HG03558 (cell line): ENCODE results near the gene FAM110A.

Experiments used
- ATAC-seq: cut with Tn5 transposase; IDR thresholded peaks from one replicate; pipeline ENCODE4 v1.9.1; 2021; ENCODE audit warnings: moderate number of reproducible peaks; ENCODE audit not compliant: unreplicated experiment; ENCODE audit errors: extremely low read depth

Gene FAM110A

GRCh38 chr20:869606-870005 is 36.1 kb downstream of the FAM110A start:
- no peak for ATAC-seq

- ATAC-seq: no peak
These were observed 37.2 kb downstream of the FAM110A start for GRCh38 chr20:870758-871157.

- ATAC-seq: no peak
These were observed 37.9 kb downstream of the FAM110A start for GRCh38 chr20:871436-871835.

GRCh38 chr20:871948-872347 is 38.4 kb downstream of the FAM110A start:
- ATAC-seq: no peak

- ATAC-seq: no peak
These were observed 39.5 kb downstream of the FAM110A start for GRCh38 chr20:872855-873520.

GRCh38 chr20:873875-874607 is 40.5 kb downstream of the FAM110A start:
- ATAC-seq: no peak

GRCh38 chr20:875115-875514 is 41.6 kb downstream of the FAM110A start:
- ATAC-seq: no peak

GRCh38 chr20:877814-878213 is 44.3 kb downstream of the FAM110A start:
- ATAC-seq: no peak

- ATAC-seq: no peak
These were observed 45.2 kb downstream of the FAM110A start for GRCh38 chr20:878511-879307.

- no peak for ATAC-seq
These were observed 46.1 kb downstream of the FAM110A start for GRCh38 chr20:879626-880025.

GRCh38 chr20:881051-881782 is 47.7 kb downstream of the FAM110A start:
- no peak for ATAC-seq

GRCh38 chr20:881783-882144 is 48.2 kb downstream of the FAM110A start:
- no peak for ATAC-seq

- ATAC-seq: no peak
These were observed 51.8 kb downstream of the FAM110A start for GRCh38 chr20:884983-885952.

GRCh38 chr20:887137-887536 is 53.6 kb downstream of the FAM110A start:
- no peak for ATAC-seq

- ATAC-seq: no peak
These were observed 54.5 kb downstream of the FAM110A start for GRCh38 chr20:888057-888456.

GRCh38 chr20:889106-889505 is 55.6 kb downstream of the FAM110A start:
- no peak for ATAC-seq

- ATAC-seq: no peak
These were observed 56.5 kb downstream of the FAM110A start for GRCh38 chr20:889932-890463.

- ATAC-seq: no peak
These were observed 57.1 kb downstream of the FAM110A start for GRCh38 chr20:890666-891057.

- no peak for ATAC-seq
These were observed 57.7 kb downstream of the FAM110A start for GRCh38 chr20:891058-891705.
